ENCODE data around the gene IQCK. TPM values are rescaled to one million over a fixed set of nuclear protein-coding genes. Genes with fewer than 3 reads are reported as not detected.
A peak's percentile ranks its signal among the peaks of the same experiment; 100 is the strongest.

Gene IQCK
- total and polyA plus RNA-seq, 2 experiments from 2014 or later: 7.2 to 11.8 TPM

GRCh38 chr16:19875900-19876299, 157.8 kb downstream of the IQCK start:
- no peak overlapping the region for H3K27ac ChIP-seq
- peaks cover 5% of the 10 kb centered on the region for H3K4me1 ChIP-seq (ENCODE audit: insufficient read depth)
- no peak for DNase-seq (ENCODE audit: low spot score)
- no peaks in the 10 kb centered on the region for H3K9me3 ChIP-seq (ENCODE audit: low read depth)
- no peak for TF ChIP-seq EZH2 (IDR thresholded peaks at IDR 0.05; ENCODE audit: borderline replicate concordance)
- H3K27me3 ChIP-seq: no peaks in the 10 kb centered on the region
- H3K4me2 ChIP-seq: no peak overlapping the region
- H4K20me1 ChIP-seq (ENCODE audit: insufficient read depth, poor library complexity, severe bottlenecking): peaks cover 19% of the 10 kb centered on the region
- no peak overlapping the region for H3K4me3 ChIP-seq
- H2AFZ ChIP-seq: no peak overlapping the region
- H3K79me2 ChIP-seq: peaks cover 53% of the 10 kb centered on the region
- H3K36me3 ChIP-seq (replicated peaks; ENCODE audit: insufficient read depth, low read depth): no peaks in the 10 kb centered on the region
- H3K9me2 ChIP-seq (replicated peaks; ENCODE audit: insufficient read depth): no peaks in the 10 kb centered on the region
- 82% methylated on average over 6 of the region's 6 CpGs for WGBS (ENCODE audit: low lambda C conversion rate, missing lambda C conversion rate)

GRCh38 chr16:19876501-19877059, 158.5 kb downstream of the IQCK start:
- H3K27ac ChIP-seq: no peak overlapping the region
- no peak overlapping the region for H3K4me3 ChIP-seq
- no peak overlapping the region for H2AFZ ChIP-seq
- no peak for DNase-seq (ENCODE audit: low spot score)
- H3K79me2 ChIP-seq: peaks cover 60% of the 10 kb centered on the region
- H3K9me2 ChIP-seq (replicated peaks; ENCODE audit: insufficient read depth): no peaks in the 10 kb centered on the region
- H3K9me3 ChIP-seq (ENCODE audit: low read depth): no peaks in the 10 kb centered on the region
- H3K4me2 ChIP-seq: no peak overlapping the region
- no peaks in the 10 kb centered on the region for H3K36me3 ChIP-seq (replicated peaks; ENCODE audit: insufficient read depth, low read depth)
- no peak for TF ChIP-seq EZH2 (IDR thresholded peaks at IDR 0.05; ENCODE audit: borderline replicate concordance)
- TF ChIP-seq EZH2phosphoT487 (IDR thresholded peaks at IDR 0.05; ENCODE audit: low read depth, severe bottlenecking, unreplicated experiment): no peak
- no peak for TF ChIP-seq CTCF (IDR thresholded peaks at IDR 0.05; ENCODE audit: poor library complexity)
- WGBS (ENCODE audit: low lambda C conversion rate, missing lambda C conversion rate): 85% methylated on average over 10 of the region's 10 CpGs
- H3K27me3 ChIP-seq: no peaks in the 10 kb centered on the region
- peaks cover 17% of the 10 kb centered on the region for H4K20me1 ChIP-seq (ENCODE audit: insufficient read depth, poor library complexity, severe bottlenecking)
- H3K4me1 ChIP-seq (ENCODE audit: insufficient read depth): peaks cover 5% of the 10 kb centered on the region

GRCh38 chr16:19878757-19879156, 160.7 kb downstream of the IQCK start:
- Histone ChIP-seq H4K20me1 (ENCODE audit: insufficient read depth, poor library complexity, severe bottlenecking) (peaks cover 15% of the 10 kb centered on the region), H3K4me2 (no peak overlapping the region), H3K9me2 (replicated peaks; ENCODE audit: insufficient read depth) (no peaks in the 10 kb centered on the region), H2AFZ (no peak overlapping the region), H3K79me2 (peaks cover 77% of the 10 kb centered on the region), H3K4me3 (no peak overlapping the region), H3K9me3 (ENCODE audit: low read depth) (no peaks in the 10 kb centered on the region), H3K4me1 (ENCODE audit: insufficient read depth) (peaks cover 5% of the 10 kb centered on the region), H3K27me3 (no peaks in the 10 kb centered on the region), H3K27ac (peak overlapping the region; percentile 76), H3K36me3 (replicated peaks; ENCODE audit: insufficient read depth, low read depth) (no peaks in the 10 kb centered on the region)
- no peak for DNase-seq (ENCODE audit: low spot score)
- 93% methylated on average over 11 of the region's 11 CpGs for WGBS (ENCODE audit: low lambda C conversion rate, missing lambda C conversion rate)
- no peak for TF ChIP-seq EZH2 (IDR thresholded peaks at IDR 0.05; ENCODE audit: borderline replicate concordance)
- no peak for TF ChIP-seq EZH2phosphoT487 (IDR thresholded peaks at IDR 0.05; ENCODE audit: low read depth, severe bottlenecking, unreplicated experiment)
- no peak for TF ChIP-seq CTCF (IDR thresholded peaks at IDR 0.05; ENCODE audit: poor library complexity)

- peak; percentile 82 for DNase-seq (ENCODE audit: low spot score)
- Histone ChIP-seq H3K4me2 (no peak overlapping the region), H3K4me1 (ENCODE audit: insufficient read depth) (peaks cover 5% of the 10 kb centered on the region)
These were observed 161.2 kb downstream of the IQCK start for GRCh38 chr16:19879241-19879792.

More at GRCh38 chr16:19879241-19879792, 161.2 kb downstream of the IQCK start:
- no peaks in the 10 kb centered on the region for H3K27me3 ChIP-seq
- H2AFZ ChIP-seq: no peak overlapping the region
- peaks cover 15% of the 10 kb centered on the region for H4K20me1 ChIP-seq (ENCODE audit: insufficient read depth, poor library complexity, severe bottlenecking)
- no peaks in the 10 kb centered on the region for H3K9me2 ChIP-seq (replicated peaks; ENCODE audit: insufficient read depth)
- TF ChIP-seq EZH2phosphoT487 (IDR thresholded peaks at IDR 0.05; ENCODE audit: low read depth, severe bottlenecking, unreplicated experiment): no peak
- no peak for TF ChIP-seq CTCF (IDR thresholded peaks at IDR 0.05; ENCODE audit: poor library complexity)
- TF ChIP-seq EZH2 (IDR thresholded peaks at IDR 0.05; ENCODE audit: borderline replicate concordance): no peak
- peaks cover 81% of the 10 kb centered on the region for H3K79me2 ChIP-seq
- peak overlapping the region; percentile 82 for H3K27ac ChIP-seq
- H3K9me3 ChIP-seq (ENCODE audit: low read depth): no peaks in the 10 kb centered on the region
- no peak overlapping the region for H3K4me3 ChIP-seq
- WGBS (ENCODE audit: low lambda C conversion rate, missing lambda C conversion rate): 48% methylated on average over 13 of the region's 13 CpGs
- H3K36me3 ChIP-seq (replicated peaks; ENCODE audit: insufficient read depth, low read depth): no peaks in the 10 kb centered on the region

Measured in hepatocyte (in vitro differentiated cells).